ENCODE results near the gene RNF141. TPM values are rescaled to one million over a fixed set of nuclear protein-coding genes. Genes with fewer than 3 reads are reported as not detected.

RNF141 gene
- total and polyA plus RNA-seq, 10 of the 15 experiments (the other 5 are each of a cell fraction or from before 2014, with no cell fraction given): 7.6 to 36.8 (median 13.6) TPM

DNA sequence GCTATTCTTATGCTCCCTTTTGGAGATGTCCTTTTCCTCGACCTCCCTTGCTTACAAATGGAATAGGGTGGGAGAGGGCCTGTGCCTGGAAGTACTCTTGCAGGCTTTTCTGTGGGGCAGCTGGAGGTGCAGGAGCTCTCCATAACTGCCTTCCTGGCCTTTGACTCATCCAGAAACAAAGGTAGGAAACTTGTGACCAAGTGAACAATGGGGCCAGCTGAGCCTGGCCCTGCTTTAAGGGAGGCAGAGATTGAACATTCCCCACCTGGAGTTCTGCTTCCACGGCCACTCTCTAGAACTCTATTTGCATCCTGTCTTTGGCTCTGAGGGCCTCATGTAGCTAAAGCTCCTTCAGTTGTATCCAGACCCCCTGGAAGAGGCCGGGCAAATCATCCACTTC, 32.6 kb upstream of the RNF141 start:
- no peaks in the 10 kb centered on the region for H3K9me3 ChIP-seq (replicated peaks; ENCODE audit: control insufficient read depth, insufficient read depth, low read length)
- no peaks in the 10 kb centered on the region for H3K4me1 ChIP-seq (ENCODE audit: control insufficient read depth, insufficient read depth, low read length)
- DNase-seq (ENCODE audit: low read depth, low spot score) (no peak), FAIRE-seq (no peak), ATAC-seq (no peak)
- H3K9ac ChIP-seq (ENCODE audit: control insufficient read depth, insufficient read depth, low read length): no peak overlapping the region
- no peak overlapping the region for H3K4me3 ChIP-seq
- H3K79me2 ChIP-seq (ENCODE audit: control insufficient read depth, insufficient read depth, low read length): no peaks in the 10 kb centered on the region
- H3K27me3 ChIP-seq (replicated peaks in 1 of 2; ENCODE audit: control insufficient read depth in 2 of 2, insufficient read depth in 2 of 2, low read length in 1 of 2): peaks cover 0 to 2% of the 10 kb centered on the region in 2 experiments; a peak in 3 of 4 replicates
- H2AFZ ChIP-seq (ENCODE audit: control insufficient read depth, low read depth, low read length): no peak overlapping the region
- H3K27ac ChIP-seq (ENCODE audit: control insufficient read depth, insufficient read depth): no peak overlapping the region
- 9% methylated on average over 3 of the region's 3 CpGs for WGBS (ENCODE audit: insufficient coverage, insufficient replicate concordance, low lambda C conversion rate, missing lambda C conversion rate)
- no peaks in the 10 kb centered on the region for H3K36me3 ChIP-seq (ENCODE audit: control insufficient read depth in 2 of 2, insufficient read depth in 2 of 2, low read length in 1 of 2)
- CTCF ChIA-PET: interaction anchor here (0.6 to 1.0 kb wide), 2 partner anchors 160 to 167 kb away, joined by 3 read pairs; no protein-coding TSS in a partner anchor
- BruUV-seq (replicated peaks): no TSS peak
- RAD21 ChIA-PET (ENCODE audit: unreplicated experiment): interaction anchor here (1.4 kb wide), 1 partner anchor 81 kb away, joined by 3 read pairs; no protein-coding TSS in a partner anchor
- POLR2A ChIA-PET: no interaction called here
- H3K4me2 ChIP-seq (ENCODE audit: control insufficient read depth, insufficient read depth): no peak overlapping the region
- SMC1A ChIA-PET (ENCODE audit: uncharacterized antibody, unreplicated experiment): no interaction called here
- in situ Hi-C loops (cut with MboI): no loop called here
- H4K20me1 ChIP-seq (ENCODE audit: control insufficient read depth, insufficient read depth): no peaks in the 10 kb centered on the region
- intact Hi-C loops (cut with micrococcal nuclease; ENCODE audit: unreplicated experiment): no loop called here
- TF ChIP-seq, protein P1, sequence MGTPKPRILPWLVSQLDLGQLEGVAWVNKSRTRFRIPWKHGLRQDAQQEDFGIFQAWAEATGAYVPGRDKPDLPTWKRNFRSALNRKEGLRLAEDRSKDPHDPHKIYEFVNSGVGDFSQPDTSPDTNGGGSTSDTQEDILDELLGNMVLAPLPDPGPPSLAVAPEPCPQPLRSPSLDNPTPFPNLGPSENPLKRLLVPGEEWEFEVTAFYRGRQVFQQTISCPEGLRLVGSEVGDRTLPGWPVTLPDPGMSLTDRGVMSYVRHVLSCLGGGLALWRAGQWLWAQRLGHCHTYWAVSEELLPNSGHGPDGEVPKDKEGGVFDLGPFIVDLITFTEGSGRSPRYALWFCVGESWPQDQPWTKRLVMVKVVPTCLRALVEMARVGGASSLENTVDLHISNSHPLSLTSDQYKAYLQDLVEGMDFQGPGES (IDR thresholded peaks at IDR 0.05): no peak
- no peak for TF ChIP-seq KAT2A (conservative IDR thresholded peaks at IDR 0.05; ENCODE audit: control insufficient read depth, low read depth, low read length)
- TF ChIP-seq, protein P2, sequence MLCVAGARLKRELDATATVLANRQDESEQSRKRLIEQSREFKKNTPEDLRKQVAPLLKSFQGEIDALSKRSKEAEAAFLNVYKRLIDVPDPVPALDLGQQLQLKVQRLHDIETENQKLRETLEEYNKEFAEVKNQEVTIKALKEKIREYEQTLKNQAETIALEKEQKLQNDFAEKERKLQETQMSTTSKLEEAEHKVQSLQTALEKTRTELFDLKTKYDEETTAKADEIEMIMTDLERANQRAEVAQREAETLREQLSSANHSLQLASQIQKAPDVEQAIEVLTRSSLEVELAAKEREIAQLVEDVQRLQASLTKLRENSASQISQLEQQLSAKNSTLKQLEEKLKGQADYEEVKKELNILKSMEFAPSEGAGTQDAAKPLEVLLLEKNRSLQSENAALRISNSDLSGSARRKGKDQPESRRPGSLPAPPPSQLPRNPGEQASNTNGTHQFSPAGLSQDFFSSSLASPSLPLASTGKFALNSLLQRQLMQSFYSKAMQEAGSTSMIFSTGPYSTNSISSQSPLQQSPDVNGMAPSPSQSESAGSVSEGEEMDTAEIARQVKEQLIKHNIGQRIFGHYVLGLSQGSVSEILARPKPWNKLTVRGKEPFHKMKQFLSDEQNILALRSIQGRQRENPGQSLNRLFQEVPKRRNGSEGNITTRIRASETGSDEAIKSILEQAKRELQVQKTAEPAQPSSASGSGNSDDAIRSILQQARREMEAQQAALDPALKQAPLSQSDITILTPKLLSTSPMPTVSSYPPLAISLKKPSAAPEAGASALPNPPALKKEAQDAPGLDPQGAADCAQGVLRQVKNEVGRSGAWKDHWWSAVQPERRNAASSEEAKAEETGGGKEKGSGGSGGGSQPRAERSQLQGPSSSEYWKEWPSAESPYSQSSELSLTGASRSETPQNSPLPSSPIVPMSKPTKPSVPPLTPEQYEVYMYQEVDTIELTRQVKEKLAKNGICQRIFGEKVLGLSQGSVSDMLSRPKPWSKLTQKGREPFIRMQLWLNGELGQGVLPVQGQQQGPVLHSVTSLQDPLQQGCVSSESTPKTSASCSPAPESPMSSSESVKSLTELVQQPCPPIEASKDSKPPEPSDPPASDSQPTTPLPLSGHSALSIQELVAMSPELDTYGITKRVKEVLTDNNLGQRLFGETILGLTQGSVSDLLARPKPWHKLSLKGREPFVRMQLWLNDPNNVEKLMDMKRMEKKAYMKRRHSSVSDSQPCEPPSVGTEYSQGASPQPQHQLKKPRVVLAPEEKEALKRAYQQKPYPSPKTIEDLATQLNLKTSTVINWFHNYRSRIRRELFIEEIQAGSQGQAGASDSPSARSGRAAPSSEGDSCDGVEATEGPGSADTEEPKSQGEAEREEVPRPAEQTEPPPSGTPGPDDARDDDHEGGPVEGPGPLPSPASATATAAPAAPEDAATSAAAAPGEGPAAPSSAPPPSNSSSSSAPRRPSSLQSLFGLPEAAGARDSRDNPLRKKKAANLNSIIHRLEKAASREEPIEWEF (IDR thresholded peaks at IDR 0.05; ENCODE audit: insufficient replicate concordance, low read depth, low read length): no peak
- TF ChIP-seq YY1 (IDR thresholded peaks at IDR 0.05; ENCODE audit: low read depth, low read length): no peak
- TF ChIP-seq JUNB (IDR thresholded peaks at IDR 0.05): no peak
- TF ChIP-seq, protein P3, sequence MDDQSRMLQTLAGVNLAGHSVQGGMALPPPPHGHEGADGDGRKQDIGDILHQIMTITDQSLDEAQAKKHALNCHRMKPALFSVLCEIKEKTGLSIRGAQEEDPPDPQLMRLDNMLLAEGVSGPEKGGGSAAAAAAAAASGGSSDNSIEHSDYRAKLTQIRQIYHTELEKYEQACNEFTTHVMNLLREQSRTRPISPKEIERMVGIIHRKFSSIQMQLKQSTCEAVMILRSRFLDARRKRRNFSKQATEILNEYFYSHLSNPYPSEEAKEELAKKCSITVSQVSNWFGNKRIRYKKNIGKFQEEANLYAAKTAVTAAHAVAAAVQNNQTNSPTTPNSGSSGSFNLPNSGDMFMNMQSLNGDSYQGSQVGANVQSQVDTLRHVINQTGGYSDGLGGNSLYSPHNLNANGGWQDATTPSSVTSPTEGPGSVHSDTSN (IDR thresholded peaks at IDR 0.05; ENCODE audit: insufficient replicate concordance, low read depth, low read length): no peak
- no peak for TF ChIP-seq DPF2 (IDR thresholded peaks at IDR 0.05)
- TF ChIP-seq, protein P4, sequence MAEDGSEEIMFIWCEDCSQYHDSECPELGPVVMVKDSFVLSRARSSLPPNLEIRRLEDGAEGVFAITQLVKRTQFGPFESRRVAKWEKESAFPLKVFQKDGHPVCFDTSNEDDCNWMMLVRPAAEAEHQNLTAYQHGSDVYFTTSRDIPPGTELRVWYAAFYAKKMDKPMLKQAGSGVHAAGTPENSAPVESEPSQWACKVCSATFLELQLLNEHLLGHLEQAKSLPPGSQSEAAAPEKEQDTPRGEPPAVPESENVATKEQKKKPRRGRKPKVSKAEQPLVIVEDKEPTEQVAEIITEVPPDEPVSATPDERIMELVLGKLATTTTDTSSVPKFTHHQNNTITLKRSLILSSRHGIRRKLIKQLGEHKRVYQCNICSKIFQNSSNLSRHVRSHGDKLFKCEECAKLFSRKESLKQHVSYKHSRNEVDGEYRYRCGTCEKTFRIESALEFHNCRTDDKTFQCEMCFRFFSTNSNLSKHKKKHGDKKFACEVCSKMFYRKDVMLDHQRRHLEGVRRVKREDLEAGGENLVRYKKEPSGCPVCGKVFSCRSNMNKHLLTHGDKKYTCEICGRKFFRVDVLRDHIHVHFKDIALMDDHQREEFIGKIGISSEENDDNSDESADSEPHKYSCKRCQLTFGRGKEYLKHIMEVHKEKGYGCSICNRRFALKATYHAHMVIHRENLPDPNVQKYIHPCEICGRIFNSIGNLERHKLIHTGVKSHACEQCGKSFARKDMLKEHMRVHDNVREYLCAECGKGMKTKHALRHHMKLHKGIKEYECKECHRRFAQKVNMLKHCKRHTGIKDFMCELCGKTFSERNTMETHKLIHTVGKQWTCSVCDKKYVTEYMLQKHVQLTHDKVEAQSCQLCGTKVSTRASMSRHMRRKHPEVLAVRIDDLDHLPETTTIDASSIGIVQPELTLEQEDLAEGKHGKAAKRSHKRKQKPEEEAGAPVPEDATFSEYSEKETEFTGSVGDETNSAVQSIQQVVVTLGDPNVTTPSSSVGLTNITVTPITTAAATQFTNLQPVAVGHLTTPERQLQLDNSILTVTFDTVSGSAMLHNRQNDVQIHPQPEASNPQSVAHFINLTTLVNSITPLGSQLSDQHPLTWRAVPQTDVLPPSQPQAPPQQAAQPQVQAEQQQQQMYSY (CRISPR knock-in tag; IDR thresholded peaks at IDR 0.05): no peak
- no peak for TF ChIP-seq NFXL1 (IDR thresholded peaks at IDR 0.05; ENCODE audit: borderline replicate concordance)

Data from GM12878 (cell line).